ENCODE results near the gene NPPB.

Gene NPPB

DNA sequence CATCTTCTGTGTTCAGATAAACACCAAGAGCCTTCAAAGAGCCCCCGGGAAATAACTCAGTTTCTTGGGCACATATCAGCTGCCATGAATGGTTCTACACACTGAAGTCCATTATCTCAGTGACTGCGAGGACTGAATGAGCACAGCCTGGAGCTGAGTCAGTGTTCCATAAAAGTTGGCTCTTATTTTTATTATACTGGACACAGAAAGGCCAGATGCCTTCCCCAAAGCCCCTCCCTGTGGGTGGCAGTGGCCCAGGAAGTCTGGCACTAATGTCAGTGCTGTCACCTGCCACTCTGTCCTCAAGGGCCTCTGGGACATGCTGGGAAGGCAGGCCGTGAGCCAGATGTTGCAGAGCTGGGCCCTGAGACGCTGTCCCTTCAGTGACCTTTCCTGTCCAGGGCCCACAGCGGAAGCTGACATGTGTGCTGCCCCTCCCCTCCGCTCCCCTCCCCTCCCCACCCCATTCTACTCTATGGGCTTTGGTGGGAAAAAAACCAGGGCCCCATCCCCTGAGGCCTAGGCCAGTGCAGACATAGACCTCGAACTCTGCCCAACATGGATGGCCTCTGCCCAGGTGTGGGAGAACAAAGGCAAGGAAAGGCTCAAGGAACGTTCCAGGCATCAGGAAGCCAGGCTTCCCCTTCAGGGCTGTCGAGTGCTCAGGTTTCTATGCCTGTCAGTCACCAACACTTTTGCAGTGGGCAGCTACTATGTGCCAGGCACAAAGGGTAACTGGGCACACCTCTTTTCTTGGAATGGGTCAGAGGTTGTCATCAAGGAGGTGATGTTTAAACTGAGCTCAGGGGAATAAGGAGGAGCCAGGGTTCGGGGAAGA lies 22.4 kb upstream of the NPPB start:
- DNase-seq = no peak

DNA sequence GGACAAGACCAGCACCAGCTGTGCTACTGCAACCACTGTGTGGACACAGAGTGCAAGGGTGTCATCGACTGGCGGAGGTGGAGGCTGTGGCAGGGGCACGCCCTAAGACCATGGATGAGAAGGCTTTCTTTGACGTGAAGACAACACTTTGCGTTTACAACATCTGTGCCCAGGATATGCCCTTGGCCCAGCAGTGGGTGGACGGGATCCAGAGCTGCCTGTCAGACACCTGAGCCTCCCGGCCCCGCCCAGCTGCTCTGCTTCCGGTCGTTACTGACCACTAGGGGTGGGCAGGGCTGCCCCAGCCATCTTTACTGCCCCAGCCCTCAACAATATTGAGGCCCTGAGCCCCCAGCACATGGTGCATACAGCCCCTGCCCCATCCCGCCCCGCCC lies 21.4 kb upstream of the NPPB start:
- DNase-seq = no peak

DNA sequence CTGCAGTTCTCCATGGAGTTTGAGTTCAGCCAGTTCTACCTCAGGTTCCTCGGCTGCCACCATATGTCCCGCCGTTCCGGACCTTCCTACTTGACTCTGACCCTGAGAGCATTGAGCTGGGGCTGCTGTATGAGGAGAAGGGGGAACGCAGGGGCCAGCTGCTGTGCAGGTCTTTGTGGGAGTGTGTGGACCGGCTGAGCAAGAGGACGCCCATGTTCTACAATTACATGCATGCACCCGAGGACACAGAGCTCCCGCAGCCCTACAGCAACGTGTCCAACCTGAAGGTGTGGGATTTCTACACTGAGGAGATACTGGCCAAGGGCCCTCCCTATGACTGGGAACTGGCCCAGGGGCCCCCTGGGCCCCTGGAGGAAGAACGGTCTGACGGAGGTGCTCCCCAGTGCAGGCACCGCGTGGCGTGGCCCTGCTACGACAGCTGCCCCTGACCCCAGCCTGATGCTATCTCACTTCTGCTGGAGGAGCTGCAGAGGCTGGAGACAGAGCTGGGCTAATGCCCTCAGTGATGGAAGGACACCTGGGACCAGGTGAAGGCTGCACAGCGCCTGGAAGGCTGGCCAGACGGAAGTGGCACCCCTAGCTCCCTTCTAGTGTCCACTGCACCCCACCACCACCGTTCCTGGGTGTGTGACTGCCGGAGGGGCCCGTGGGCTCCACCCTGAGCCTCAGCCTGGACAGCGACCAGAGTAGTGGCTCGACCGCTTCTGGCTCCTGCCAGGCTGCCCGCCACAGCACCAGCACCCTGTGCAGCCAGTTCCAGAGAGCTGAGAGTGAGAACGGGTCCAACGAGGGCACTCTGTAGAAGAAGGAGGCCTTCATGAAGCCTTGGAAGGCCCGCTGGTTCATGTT lies 20.8 kb upstream of the NPPB start:
- no peak for DNase-seq

DNA sequence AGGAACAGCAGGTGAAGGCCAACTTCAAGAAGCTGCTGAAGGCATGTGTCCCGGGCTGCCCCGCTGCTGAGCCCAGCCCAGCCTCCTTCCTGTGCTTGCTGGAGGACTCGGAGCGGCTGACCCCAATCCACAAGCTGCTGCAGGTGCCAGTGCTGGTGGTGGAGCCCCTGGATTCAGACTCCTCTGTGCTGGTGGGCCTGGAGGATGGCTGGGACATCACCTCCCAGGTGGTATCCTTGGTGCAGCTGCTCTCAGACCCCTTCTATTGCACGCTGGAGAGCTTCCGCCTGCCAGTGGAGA lies 20.1 kb upstream of the NPPB start:
- DNase-seq = no peak

DNA sequence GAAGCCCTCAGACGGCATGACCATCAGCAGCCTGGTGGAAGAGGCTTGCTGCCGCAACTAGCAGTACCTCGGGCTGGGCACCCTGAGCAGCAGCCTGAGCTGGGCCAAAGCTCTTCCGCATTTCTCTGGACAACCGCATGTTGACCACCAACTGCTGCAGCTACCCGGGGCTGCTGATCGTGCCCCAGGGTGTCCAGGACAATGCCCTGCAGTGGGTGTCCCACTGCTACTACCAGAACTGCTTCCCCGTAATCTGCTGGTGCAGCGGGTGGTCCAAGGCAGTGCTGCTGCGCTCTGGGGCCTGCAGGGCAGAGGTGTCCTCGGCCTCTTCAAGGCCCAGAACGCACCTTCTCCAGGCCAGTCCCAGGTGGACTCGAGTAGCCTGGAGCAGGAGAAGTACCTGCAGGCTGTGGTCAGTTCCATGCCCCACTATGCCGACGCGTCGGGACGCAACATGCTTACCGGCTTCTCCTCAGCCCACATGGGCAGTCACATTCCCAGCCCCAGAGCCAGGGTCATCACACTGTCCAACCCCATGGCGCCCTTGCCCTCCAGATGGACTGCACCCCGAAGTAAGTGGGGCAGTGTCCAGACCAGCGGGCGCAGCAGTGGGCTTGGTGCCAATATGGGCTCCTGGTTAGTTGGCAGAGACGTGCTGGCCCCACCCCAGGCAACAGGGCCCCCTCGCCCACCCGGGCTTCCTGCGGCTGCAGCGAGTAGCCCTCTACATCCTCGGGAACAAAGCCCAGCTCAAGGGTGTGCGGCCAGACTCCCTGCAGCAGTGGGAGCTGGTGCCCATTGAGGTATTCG lies 19.5 kb upstream of the NPPB start:
- no peak for DNase-seq

DNA sequence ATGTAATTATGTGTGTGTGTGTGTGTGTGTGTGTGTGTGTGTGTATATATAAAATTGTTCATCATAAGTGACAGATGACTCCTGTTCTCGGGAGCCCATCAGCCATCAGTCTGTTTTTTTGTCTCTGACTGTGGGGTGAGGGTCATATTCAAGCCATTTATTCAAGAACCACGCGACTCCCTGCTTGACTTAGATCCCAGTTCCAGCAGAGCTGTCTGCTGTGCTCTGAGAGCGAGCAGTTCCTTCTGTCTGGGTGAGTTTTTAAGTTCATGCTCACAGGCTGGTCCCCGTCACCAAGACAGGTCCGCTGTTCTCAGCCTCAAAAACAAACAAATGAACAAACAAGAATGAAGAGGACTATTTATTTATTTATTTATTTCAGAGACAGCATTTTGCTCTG lies 18.3 kb upstream of the NPPB start:
- no peak for DNase-seq

DNA sequence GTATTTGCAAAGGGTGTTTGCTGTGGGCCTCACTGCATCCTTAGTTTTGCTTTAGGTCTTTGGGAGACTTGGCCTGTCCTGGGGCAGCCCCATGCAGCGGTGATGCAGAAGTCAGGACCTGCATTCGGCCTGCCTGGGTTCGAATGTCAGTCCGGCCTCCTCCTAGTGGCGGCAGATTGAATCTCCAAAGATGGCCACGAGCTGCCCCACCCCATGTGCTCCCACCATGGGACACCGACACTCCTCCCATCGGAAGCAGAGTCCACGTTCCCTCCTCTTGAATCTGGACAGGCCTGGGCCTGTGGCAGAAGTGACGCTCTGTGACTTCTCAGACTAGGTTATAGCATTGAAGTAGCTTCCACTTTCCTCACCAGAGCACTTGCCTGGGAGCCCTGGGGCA lies 16.3 kb upstream of the NPPB start:
- no peak for DNase-seq

DNA sequence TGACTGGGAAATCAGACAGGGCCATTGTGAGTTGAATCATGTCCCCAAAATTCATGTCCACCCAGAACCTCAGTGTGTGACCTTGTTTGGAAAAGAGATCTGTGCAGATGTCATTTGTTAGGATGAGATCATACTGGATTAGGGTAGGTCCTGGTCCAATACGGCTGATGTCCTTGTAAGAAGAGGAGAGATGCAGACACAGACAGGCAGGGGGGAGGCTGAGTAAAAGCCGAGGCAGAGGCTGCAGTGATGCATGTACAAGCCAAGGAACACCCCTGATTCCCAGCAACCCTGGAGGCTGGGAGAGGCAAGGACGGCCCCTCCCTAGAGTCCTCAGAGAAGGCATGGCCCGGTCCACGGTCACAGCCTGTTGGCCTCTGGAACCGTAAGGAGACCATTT lies 15.9 kb upstream of the NPPB start:
- DNase-seq = no peak

DNA sequence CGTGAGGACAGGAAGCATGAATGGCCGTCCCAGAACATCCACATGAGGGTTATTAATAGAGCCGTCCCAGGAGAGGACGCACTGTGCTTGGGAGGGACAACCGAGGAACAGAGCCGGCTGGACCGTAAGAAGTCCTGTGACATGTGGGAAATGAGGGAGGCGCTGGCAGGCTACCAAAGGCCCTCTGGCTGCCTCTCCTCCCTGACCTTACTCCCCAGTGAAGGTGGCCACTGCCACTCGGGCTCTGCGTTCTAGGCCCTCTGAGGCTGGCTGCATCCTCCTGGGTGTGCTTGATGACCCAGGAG lies 15.5 kb upstream of the NPPB start:
- DNase-seq = no peak

DNA sequence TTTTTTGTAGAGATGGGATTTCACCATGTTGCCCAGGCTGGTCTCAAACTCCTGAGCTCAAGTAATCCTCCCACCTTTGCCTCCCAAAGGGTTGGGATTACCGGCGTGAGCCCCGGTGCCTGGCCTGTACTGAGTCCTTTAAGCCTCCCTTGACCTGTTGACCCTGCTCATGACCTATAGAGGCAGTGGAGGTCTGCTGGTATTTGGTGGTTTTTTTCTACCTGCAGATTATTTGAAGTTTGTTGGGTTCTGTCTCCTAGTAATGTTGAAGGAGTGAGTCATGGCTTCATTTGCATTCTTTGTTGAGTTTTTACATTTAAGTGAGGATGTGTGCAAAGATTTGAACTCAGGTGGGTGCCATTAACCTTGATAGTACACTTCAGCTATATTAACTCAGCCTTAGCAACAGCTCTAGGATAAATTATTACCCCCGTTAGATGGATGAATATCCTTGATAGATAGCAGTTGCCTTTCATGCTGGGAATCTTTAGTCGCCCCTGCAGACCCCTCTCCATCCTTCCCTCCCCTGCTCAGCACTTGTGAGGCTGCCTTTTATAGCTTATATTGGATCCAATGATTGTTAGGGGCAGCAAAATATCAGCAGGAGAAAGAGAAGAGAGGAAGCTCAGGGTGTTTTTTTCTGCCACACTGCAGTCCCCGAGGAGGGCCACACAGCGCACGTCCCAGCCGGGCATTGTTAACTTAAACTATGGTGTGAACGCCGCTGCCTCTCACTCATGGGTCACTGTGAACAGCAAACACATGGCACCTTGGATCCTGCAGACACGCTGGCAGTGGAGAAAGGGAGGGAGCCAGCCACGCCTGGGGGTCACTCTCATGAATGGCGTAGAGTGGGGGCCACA lies 14.9 kb upstream of the NPPB start:
- no peak for DNase-seq

DNA sequence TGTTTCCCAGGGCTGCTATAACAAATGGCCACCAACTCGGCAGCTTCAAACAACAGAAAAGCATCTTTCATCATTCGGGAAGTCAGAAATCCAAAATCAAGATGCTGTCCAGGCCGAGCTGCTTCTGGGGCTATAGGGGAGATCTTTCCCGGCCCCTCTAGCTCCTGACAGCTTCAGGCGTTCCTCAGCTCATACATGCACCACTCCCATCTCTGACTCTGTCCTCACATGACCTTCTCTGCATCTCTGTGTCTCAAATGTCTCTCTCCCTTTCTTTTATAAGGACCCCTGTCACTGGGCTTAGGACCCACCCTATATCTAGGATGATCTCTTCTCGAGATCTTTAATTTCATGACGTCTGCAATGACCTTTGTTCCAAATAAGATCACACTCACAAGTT lies 13.8 kb upstream of the NPPB start:
- DNase-seq = no peak

DNA sequence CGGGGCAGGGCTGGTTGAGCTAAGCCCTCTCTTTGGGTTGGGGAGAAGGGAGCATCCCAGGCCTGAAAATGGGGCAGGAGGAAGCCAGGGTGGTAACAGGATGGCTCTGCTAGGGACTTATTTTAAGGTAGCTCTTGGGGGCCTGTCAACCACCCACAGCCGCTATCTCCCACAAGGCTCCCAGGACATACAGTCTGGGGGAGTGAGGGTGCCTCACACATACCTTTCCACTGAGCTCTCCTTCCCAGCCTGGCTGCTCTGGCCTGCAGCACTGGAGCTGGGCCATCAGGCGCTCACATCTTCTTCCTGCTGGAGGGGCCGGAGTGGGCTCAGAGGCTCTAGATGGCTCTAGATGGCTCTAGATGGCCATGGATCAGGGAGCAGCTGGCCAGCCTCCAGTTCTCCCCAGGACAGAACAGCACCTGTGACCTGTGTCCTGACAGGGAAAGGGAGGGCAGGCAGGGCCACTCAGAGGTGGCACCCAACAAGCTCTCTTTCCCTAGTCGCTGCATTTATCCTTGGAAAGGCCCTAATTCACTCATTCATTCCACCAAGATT lies 11.0 kb upstream of the NPPB start:
- DNase-seq = no peak

DNA sequence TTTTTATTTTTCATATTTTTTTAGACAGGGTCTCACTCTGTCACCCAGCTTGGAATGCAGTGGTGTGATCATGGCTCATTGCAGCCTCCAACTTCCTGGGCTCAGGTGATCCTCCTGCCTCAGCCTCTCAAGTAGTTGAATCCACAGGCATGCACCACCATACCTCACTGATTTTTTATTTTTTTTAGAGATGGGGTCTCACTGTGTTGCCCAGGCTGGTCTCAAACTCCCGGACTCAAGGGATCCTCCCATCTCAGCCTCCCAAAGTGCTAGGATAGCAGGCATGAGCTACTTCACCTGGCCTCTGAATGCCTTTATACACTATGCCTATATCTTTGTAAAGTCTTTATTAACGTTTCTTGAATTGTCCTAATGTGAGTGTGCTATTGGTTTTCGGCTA lies 10.4 kb upstream of the NPPB start:
- no peak for DNase-seq

DNA sequence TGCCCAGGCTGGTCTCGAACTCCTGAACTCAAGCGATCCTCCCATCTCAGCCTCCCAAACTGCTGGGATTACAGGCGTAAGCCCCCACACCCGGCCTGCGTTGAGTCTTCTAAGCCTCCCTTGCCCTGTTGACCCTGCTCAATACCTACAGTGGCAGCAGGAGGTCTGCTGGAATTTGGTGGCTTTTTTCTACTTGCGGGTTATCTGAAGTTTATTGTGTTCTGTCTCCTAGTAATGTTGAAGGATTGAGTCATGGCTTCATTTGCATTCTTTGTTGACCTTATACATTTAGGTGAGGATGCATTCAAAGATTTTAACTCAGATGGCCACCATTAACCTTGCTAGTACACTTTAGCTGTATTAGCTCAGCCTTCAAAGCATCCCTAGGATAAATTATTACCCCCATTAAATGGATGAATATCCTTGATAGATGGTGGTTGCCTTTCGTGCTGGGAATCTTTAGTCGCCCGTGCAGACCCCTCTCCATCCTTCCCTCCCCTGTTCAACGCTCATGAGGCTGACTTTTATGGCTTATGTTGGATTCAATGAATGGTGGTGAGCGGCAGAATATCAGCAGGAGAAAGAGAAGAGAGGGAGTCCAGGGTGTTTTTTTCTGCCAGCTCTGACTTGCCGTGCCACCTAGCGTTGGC lies 9.7 kb upstream of the NPPB start:
- DNase-seq = no peak

DNA sequence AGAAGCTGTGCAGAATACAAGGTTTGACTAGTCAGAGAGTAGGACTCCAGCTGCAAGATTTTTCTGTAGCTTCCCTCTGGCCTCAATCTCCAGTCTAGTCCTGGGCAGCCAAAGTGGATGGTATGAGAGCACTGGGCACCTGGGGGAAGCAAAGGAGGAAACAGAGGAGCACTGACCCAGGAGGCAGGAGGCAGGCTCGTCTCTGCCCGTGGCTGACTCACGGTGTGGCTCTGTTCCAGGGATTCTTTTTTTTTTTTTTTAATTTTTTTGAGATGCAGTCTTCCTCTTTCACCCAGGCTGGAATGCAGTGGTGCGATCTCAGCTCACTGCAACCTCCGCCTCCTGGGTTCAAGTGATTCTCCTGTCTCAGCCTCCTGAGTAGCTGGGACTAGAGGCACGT lies 4.1 kb upstream of the NPPB start:
- no peak for DNase-seq

DNA sequence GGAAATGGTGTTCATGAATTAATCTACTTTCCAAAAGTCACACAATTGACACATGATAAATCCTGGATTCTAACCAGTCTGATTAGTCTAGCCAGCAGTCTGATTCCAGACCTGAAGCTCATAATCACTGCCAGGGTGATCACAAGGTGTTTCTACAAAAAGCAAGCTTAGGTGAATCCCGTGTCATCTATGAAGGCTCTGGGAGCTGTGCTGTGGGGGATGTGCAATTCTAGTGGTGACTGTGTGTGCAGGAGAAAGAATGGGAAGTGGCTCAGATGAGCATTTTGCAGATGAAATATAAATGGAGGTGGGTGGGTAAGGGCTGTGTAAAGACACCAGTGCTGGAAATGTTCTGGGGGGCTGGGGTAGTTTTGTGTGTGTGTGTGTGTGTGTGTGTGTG lies 1.8 kb upstream of the NPPB start:
- no peak for DNase-seq

DNA sequence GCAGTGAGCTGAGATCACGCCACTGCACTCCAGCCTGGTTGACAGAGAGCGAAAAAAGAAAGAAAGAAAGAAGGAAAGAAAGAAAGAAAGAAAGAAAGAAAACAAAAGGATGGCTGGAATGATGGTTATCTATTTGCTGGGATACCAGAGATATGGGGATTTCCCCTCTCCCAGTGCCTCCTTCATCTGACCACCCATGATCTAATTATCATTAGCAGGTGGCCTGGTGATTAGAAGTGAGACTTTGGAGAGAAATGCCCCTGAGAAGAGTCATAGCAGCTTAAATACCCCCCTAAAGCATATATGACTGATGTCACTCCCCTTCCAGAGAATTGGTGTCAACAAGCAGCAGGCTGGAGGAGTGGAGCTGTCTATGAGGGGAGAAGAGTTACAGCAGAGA lies 1.3 kb upstream of the NPPB start:
- DNase-seq = no peak

DNA sequence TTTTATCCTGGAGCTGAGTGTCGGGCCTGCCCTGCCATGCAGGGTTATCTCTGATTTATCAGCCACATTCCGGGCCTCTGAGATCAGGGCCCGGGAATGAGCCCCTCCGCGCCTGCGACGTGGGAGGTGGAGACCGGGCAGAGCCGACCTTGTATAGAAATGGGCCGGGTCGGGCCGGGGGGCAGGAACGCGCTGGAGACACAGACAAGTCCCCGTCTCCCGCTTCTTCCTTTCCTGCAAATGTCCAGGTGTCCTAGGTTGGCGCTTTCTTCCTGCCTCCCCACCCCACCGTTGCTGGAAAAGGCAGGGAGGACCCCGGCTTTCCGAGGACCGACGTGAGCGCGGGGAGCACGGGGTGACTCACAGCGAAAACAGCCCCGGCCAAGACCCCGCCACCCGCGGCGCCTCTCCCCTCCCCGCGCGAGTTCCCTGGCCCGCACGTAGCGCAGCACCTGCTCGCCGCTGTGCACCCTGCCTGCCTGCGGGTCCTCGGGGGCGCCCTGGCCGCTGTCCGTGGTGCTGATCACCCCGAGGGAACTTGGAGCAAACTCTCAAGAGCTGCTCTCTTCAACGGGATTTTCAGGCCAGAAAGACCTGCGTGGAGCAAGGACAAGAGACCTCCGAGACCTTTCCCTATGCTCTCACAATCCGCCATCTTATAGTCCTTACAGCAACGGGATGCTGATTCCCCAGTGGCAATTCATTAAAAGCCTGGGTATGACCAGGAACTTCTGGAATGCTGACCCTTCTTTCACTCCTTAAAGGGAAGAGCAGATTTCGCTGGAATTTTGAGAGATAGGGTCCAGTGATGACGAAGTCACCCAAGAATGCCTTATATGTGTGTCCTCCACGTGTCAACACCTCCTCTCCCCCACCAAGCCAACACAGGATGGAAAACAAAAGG lies 475 bp upstream of the NPPB start:
- no peak for DNase-seq

DNA sequence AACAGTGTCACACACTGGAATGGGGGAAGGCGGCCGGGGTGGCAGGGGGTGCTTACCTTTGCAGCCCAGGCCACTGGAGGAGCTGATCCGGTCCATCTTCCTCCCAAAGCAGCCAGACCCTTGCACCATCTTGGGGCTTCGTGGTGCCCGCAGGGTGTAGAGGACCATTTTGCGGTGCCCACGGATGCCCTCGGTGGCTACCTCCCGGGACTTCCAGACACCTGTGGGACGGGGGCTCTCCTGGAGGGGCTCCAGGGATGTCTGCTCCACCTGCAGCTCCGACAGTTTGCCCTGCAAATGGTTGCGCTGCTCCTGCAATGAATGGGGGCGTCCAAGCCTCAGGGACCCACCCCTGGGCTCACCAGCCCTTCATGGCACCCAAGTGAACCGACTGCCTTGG lies 587 bp downstream of the NPPB start:
- no peak for DNase-seq

DNA sequence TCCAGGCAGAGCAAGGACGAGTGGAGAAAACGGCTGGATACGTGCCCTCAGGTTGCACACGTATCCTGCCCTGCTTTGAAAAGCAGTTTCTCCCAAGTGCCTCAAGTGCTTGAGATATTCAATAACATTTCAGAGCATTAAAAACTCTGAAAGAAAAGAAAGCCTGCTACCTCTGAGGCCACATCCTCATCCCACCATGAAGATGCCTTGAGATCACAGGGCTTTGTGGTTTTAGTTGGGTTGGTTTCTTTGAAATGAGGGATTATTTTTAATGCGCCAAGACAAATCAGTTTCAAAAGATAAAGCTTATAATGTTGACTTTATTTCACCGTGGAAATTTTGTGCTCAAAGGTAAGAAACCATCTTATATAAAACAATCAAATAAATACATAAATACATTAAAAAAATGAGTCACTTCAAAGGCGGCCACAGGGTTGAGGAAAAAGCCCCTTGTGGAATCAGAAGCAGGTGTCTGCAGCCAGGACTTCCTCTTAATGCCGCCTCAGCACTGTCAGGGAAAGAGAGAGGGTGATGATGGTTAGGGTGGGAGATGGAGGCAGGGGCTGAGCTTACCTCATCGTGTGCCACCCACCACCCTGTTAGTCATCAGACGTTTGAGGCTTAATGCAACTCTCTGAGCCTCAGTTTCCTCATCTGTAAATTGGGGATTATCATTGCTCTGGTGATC lies 1.4 kb downstream of the NPPB start:
- no peak for DNase-seq
